ENCODE results near the gene FCRL2. TPM values are rescaled to one million over a fixed set of nuclear protein-coding genes. Genes with fewer than 3 reads are reported as not detected.

The FCRL2 gene
- total and polyA plus RNA-seq, 2 experiments from 2014 or later: not detected

DNA sequence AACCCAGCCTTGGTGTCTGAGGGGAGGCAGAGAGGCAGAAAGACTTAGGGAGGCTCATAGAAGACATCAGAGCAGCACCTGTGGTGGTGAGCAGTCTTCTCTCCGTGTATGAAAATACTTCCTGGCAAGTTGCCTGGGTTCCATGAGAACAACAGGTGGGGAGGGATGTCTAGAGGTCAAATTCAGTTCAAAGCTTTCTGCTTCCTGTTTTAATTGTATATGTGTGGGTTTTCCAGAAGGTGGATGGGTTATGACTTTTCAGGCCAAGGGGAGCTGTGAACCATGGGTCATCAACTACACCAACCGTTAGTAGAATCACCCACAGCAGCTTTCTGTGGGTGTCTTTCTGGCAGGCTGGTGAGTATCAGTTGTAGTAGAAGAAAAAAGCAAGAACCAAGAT lies 4.1 kb upstream of the FCRL2 start (continued):
- TF ChIP-seq ZNF331 (CRISPR knock-in tag; IDR thresholded peaks at IDR 0.05; ENCODE audit: low read depth) (no peak), NANOG (IDR thresholded peaks at IDR 0.05; ENCODE audit: borderline replicate concordance) (no peak), ZNF114 (CRISPR knock-in tag; IDR thresholded peaks at IDR 0.05) (no peak), STAT1 (IDR thresholded peaks at IDR 0.05; ENCODE audit: unreplicated experiment) (no peak)

DNA sequence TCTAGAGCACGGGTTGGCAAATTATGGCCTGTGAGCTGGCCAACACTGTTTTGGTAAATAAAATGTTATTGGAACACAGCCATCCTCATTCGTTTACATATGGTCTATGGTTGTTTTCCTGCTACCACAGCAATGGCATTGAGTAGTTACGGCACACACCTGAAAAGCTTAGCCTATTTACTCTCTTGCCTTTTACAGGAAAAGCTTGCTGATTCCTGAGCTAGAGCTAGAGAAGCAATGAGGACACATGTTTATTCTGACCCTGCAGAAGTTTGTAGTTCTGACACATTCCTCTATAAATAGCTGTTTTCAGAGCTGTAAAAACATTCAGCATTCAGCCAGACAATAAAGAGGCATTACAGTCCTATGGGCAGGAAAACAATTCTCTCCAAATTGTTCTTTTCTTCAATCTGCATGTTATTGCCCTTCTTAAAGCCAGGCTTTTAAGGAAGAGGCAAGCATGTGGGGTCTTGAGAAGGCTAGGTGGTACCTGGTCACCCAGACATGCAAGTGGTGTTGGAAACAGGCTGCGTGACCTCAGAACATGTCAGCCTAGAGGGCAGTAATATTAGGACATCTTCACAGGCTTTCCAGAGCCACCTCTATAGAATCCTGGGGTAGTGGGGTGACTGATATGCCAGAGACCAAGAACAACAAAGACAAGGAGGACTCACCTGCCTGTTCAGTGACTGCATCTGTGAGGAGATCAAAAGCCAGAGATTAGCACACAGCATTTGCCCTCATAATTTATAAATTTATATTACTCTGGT lies 1.6 kb downstream of the FCRL2 start:
- Histone ChIP-seq H3K27me3 (ENCODE audit: insufficient read depth) (no peaks in the 10 kb centered on the region), H3K27ac (ENCODE audit: low read depth) (no peak overlapping the region), H3K79me2 (replicated peaks; ENCODE audit: insufficient read depth) (no peaks in the 10 kb centered on the region), H3K4me1 (ENCODE audit: insufficient read depth) (no peaks in the 10 kb centered on the region), H3F3A (replicated peaks; ENCODE audit: low read depth) (no peaks in the 10 kb centered on the region), H3K9me2 (ENCODE audit: insufficient read depth) (no peaks in the 10 kb centered on the region; the same call in 1 of the 2 replicates), H4K20me1 (replicated peaks; ENCODE audit: insufficient read depth) (no peaks in the 10 kb centered on the region), H3K36me3 (ENCODE audit: insufficient read depth) (no peaks in the 10 kb centered on the region), H3K4me3 (no peak overlapping the region), H2AFZ (peak overlapping the region; percentile 66), H3K4me2 (no peak overlapping the region)
- DNase-seq (ENCODE audit: low spot score) (no peak), ATAC-seq (no peak)
- H3K4me1 Mint-ChIP-seq: peaks cover 10% of the 10 kb centered on the region; the same call in 2 of the 3 replicates
- peaks cover 4% of the 10 kb centered on the region for H3K27me3 Mint-ChIP-seq (ENCODE audit: insufficient read depth, low read depth, poor library complexity)
- no peaks in the 10 kb centered on the region for H3K9me3 Mint-ChIP-seq
- no peaks in the 10 kb centered on the region for H3K36me3 Mint-ChIP-seq (ENCODE audit: low read depth)
- H3K4me3 Mint-ChIP-seq: no peak overlapping the region
- H3K27ac Mint-ChIP-seq: no peak overlapping the region
- TF ChIP-seq, protein P1, sequence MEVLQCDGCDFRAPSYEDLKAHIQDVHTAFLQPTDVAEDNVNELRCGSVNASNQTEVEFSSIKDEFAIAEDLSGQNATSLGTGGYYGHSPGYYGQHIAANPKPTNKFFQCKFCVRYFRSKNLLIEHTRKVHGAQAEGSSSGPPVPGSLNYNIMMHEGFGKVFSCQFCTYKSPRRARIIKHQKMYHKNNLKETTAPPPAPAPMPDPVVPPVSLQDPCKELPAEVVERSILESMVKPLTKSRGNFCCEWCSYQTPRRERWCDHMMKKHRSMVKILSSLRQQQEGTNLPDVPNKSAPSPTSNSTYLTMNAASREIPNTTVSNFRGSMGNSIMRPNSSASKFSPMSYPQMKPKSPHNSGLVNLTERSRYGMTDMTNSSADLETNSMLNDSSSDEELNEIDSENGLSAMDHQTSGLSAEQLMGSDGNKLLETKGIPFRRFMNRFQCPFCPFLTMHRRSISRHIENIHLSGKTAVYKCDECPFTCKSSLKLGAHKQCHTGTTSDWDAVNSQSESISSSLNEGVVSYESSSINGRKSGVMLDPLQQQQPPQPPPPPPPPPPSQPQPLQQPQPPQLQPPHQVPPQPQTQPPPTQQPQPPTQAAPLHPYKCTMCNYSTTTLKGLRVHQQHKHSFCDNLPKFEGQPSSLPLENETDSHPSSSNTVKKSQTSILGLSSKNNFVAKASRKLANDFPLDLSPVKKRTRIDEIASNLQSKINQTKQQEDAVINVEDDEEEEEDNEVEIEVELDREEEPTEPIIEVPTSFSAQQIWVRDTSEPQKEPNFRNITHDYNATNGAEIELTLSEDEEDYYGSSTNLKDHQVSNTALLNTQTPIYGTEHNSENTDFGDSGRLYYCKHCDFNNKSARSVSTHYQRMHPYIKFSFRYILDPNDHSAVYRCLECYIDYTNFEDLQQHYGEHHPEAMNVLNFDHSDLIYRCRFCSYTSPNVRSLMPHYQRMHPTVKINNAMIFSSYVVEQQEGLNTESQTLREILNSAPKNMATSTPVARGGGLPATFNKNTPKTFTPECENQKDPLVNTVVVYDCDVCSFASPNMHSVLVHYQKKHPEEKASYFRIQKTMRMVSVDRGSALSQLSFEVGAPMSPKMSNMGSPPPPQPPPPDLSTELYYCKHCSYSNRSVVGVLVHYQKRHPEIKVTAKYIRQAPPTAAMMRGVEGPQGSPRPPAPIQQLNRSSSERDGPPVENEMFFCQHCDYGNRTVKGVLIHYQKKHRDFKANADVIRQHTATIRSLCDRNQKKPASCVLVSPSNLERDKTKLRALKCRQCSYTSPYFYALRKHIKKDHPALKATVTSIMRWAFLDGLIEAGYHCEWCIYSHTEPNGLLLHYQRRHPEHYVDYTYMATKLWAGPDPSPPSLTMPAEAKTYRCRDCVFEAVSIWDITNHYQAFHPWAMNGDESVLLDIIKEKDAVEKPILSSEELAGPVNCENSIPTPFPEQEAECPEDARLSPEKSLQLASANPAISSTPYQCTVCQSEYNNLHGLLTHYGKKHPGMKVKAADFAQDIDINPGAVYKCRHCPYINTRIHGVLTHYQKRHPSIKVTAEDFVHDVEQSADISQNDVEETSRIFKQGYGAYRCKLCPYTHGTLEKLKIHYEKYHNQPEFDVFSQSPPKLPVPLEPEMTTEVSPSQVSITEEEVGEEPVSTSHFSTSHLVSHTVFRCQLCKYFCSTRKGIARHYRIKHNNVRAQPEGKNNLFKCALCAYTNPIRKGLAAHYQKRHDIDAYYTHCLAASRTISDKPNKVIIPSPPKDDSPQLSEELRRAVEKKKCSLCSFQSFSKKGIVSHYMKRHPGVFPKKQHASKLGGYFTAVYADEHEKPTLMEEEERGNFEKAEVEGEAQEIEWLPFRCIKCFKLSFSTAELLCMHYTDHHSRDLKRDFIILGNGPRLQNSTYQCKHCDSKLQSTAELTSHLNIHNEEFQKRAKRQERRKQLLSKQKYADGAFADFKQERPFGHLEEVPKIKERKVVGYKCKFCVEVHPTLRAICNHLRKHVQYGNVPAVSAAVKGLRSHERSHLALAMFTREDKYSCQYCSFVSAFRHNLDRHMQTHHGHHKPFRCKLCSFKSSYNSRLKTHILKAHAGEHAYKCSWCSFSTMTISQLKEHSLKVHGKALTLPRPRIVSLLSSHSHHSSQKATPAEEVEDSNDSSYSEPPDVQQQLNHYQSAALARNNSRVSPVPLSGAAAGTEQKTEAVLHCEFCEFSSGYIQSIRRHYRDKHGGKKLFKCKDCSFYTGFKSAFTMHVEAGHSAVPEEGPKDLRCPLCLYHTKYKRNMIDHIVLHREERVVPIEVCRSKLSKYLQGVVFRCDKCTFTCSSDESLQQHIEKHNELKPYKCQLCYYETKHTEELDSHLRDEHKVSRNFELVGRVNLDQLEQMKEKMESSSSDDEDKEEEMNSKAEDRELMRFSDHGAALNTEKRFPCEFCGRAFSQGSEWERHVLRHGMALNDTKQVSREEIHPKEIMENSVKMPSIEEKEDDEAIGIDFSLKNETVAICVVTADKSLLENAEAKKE (CRISPR knock-in tag; IDR thresholded peaks at IDR 0.05): no peak
- TF ChIP-seq, protein P2, sequence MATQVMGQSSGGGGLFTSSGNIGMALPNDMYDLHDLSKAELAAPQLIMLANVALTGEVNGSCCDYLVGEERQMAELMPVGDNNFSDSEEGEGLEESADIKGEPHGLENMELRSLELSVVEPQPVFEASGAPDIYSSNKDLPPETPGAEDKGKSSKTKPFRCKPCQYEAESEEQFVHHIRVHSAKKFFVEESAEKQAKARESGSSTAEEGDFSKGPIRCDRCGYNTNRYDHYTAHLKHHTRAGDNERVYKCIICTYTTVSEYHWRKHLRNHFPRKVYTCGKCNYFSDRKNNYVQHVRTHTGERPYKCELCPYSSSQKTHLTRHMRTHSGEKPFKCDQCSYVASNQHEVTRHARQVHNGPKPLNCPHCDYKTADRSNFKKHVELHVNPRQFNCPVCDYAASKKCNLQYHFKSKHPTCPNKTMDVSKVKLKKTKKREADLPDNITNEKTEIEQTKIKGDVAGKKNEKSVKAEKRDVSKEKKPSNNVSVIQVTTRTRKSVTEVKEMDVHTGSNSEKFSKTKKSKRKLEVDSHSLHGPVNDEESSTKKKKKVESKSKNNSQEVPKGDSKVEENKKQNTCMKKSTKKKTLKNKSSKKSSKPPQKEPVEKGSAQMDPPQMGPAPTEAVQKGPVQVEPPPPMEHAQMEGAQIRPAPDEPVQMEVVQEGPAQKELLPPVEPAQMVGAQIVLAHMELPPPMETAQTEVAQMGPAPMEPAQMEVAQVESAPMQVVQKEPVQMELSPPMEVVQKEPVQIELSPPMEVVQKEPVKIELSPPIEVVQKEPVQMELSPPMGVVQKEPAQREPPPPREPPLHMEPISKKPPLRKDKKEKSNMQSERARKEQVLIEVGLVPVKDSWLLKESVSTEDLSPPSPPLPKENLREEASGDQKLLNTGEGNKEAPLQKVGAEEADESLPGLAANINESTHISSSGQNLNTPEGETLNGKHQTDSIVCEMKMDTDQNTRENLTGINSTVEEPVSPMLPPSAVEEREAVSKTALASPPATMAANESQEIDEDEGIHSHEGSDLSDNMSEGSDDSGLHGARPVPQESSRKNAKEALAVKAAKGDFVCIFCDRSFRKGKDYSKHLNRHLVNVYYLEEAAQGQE (IDR thresholded peaks at IDR 0.05; ENCODE audit: unreplicated experiment): no peak
- TF ChIP-seq, protein P3, sequence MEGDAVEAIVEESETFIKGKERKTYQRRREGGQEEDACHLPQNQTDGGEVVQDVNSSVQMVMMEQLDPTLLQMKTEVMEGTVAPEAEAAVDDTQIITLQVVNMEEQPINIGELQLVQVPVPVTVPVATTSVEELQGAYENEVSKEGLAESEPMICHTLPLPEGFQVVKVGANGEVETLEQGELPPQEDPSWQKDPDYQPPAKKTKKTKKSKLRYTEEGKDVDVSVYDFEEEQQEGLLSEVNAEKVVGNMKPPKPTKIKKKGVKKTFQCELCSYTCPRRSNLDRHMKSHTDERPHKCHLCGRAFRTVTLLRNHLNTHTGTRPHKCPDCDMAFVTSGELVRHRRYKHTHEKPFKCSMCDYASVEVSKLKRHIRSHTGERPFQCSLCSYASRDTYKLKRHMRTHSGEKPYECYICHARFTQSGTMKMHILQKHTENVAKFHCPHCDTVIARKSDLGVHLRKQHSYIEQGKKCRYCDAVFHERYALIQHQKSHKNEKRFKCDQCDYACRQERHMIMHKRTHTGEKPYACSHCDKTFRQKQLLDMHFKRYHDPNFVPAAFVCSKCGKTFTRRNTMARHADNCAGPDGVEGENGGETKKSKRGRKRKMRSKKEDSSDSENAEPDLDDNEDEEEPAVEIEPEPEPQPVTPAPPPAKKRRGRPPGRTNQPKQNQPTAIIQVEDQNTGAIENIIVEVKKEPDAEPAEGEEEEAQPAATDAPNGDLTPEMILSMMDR (conservative IDR thresholded peaks at IDR 0.05; ENCODE audit: low read depth in 2 of 2): no peak
- no peak for TF ChIP-seq ZNF331 (CRISPR knock-in tag; IDR thresholded peaks at IDR 0.05; ENCODE audit: low read depth)
- no peak for TF ChIP-seq NANOG (IDR thresholded peaks at IDR 0.05; ENCODE audit: borderline replicate concordance)
- no peak for TF ChIP-seq STAT1 (IDR thresholded peaks at IDR 0.05; ENCODE audit: unreplicated experiment)
- no peak for TF ChIP-seq EZH2 (IDR thresholded peaks at IDR 0.05; ENCODE audit: low read depth, unreplicated experiment)
- no peak for TF ChIP-seq ZNF114 (CRISPR knock-in tag; IDR thresholded peaks at IDR 0.05)
- TF ChIP-seq, protein P4, sequence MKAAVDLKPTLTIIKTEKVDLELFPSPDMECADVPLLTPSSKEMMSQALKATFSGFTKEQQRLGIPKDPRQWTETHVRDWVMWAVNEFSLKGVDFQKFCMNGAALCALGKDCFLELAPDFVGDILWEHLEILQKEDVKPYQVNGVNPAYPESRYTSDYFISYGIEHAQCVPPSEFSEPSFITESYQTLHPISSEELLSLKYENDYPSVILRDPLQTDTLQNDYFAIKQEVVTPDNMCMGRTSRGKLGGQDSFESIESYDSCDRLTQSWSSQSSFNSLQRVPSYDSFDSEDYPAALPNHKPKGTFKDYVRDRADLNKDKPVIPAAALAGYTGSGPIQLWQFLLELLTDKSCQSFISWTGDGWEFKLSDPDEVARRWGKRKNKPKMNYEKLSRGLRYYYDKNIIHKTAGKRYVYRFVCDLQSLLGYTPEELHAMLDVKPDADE (IDR thresholded peaks at IDR 0.05): no peak
- TF ChIP-seq CREB1 (CRISPR knock-in tag; IDR thresholded peaks at IDR 0.05; ENCODE audit: low read depth): no peak
- no peak for TF ChIP-seq JUNB (IDR thresholded peaks at IDR 0.05; ENCODE audit: unreplicated experiment)

Data from GM23338 (cell line).